ENCODE data around the gene SUSD1. TPM values are rescaled to one million over a fixed set of nuclear protein-coding genes. Genes with fewer than 3 reads are reported as not detected.

SUSD1 gene
- total RNA-seq, 1 donor from 2014 or later, result 16.6 TPM

DNA sequence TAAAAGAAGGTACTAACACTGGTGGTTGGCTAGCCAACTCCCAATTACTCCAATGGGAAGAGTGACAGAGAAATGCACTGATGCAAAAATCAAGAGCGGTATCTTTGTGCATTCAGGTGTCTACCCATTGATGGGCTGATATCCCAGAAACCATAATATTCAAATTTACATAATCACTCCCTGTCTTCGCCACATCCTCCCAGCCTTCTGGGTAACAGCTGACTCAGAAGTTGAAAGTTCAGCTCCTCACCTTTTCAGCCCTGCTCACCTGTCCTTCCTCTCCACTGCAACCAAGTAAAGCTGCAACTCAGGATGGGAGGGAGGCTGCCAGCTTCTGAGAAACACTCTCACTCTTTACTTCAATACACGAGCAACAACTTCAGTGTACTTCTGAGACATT is 6.9 kb downstream of the SUSD1 start:
- Histone ChIP-seq H3K4me1 (ENCODE audit: insufficient read depth, low read length) (no peaks in the 10 kb centered on the region), H2AFZ (ENCODE audit: low read depth, low read length) (no peak overlapping the region), H3K27me3 (ENCODE audit: insufficient read depth, low read length) (no peaks in the 10 kb centered on the region), H3K9me3 (ENCODE audit: insufficient read depth, low read depth, low read length) (no peaks in the 10 kb centered on the region), H3K36me3 (ENCODE audit: insufficient read depth, low read length) (no peaks in the 10 kb centered on the region), H4K20me1 (ENCODE audit: insufficient read depth, low read length) (peaks cover 7% of the 10 kb centered on the region), H3K79me2 (ENCODE audit: insufficient read depth, low read length) (peaks cover 5% of the 10 kb centered on the region), H3K4me2 (ENCODE audit: low read length) (no peak overlapping the region), H3K27ac (ENCODE audit: low read depth, low read length) (no peak overlapping the region), H3K9ac (ENCODE audit: low read length) (no peak overlapping the region), H3K4me3 (ENCODE audit: insufficient read depth, low read depth, low read length) (no peak overlapping the region)
- H3K27me3 Mint-ChIP-seq (ENCODE audit: low read depth, unreplicated experiment), result no peaks in the 10 kb centered on the region
- H3K9me3 Mint-ChIP-seq (ENCODE audit: unreplicated experiment), result no peaks in the 10 kb centered on the region
- FAIRE-seq (no peak), DNase-seq (ENCODE audit: low read depth) (no peak)
- no peak overlapping the region for H3K27ac Mint-ChIP-seq (ENCODE audit: unreplicated experiment)
- TF ChIP-seq, protein P1, sequence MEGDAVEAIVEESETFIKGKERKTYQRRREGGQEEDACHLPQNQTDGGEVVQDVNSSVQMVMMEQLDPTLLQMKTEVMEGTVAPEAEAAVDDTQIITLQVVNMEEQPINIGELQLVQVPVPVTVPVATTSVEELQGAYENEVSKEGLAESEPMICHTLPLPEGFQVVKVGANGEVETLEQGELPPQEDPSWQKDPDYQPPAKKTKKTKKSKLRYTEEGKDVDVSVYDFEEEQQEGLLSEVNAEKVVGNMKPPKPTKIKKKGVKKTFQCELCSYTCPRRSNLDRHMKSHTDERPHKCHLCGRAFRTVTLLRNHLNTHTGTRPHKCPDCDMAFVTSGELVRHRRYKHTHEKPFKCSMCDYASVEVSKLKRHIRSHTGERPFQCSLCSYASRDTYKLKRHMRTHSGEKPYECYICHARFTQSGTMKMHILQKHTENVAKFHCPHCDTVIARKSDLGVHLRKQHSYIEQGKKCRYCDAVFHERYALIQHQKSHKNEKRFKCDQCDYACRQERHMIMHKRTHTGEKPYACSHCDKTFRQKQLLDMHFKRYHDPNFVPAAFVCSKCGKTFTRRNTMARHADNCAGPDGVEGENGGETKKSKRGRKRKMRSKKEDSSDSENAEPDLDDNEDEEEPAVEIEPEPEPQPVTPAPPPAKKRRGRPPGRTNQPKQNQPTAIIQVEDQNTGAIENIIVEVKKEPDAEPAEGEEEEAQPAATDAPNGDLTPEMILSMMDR (IDR thresholded peaks at IDR 0.05; ENCODE audit: insufficient read depth, low read depth, low read length), result no peak
- TF ChIP-seq EZH2 (IDR thresholded peaks at IDR 0.05; ENCODE audit: insufficient read depth, low read length), result no peak
- peaks cover 19% of the 10 kb centered on the region for H3K4me1 Mint-ChIP-seq (ENCODE audit: low read depth, unreplicated experiment)
- H3K4me3 Mint-ChIP-seq (ENCODE audit: unreplicated experiment), result no peak overlapping the region
- H3K36me3 Mint-ChIP-seq (ENCODE audit: low read depth, unreplicated experiment), result peaks cover 8% of the 10 kb centered on the region

DNA sequence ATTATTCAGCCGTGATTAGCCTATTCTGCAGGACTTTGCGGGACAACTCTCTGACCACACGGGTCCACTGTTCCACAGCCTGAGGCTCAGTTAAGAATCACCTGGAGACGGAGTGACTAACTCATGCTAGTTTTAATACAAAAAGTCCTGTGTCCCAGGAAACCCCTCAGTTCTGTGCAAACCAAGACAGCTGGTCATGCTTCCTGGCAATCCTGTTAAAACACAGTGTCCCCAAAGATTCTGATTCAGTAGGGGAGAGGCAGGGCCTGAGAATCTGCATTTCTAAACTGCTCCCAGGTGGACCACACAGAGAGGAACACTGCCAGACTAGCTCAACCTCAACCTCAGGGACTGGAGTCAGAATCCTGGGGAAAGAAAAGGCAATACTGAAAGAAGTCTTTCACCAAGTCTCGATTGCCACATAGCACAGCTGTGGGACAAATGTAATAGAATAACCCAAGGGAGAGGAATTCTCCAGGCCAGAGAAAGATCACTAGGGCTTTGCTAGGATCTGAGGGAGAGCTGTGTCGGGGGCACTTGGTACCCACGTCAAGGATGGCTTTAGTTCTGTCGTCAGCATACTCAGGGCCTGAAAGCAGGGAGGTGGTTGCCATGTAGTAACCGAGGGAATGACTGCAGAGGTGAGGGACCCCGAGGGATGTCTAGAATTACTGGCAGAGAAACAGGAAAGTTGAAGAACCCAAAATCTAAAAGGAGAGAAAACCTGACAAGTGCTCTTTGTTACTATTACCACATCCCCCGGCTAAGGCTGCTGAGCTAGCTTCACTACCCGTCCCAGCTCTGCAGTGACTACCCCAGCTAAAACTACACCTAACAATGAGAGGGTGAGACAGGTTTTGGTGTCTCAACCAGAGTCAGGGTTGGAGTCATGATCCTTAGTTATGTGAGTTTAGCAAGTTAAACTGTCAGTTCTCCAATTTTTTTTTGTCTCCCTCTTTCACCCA is 8.6 kb downstream of the SUSD1 start:
- H3K36me3 Mint-ChIP-seq (ENCODE audit: low read depth, unreplicated experiment), result peaks cover 2% of the 10 kb centered on the region
- no peak overlapping the region for H3K4me3 ChIP-seq (ENCODE audit: insufficient read depth, low read depth, low read length)
- FAIRE-seq (no peak), DNase-seq (ENCODE audit: low read depth) (peak; percentile 54)
- no peaks in the 10 kb centered on the region for H3K4me1 ChIP-seq (ENCODE audit: insufficient read depth, low read length)
- no peak overlapping the region for H3K27ac Mint-ChIP-seq (ENCODE audit: unreplicated experiment)
- H3K9me3 Mint-ChIP-seq (ENCODE audit: unreplicated experiment), result no peaks in the 10 kb centered on the region
- no peak overlapping the region for H3K9ac ChIP-seq (ENCODE audit: low read length)
- TF ChIP-seq EZH2 (IDR thresholded peaks at IDR 0.05; ENCODE audit: insufficient read depth, low read length), result no peak
- TF ChIP-seq, protein P1 (IDR thresholded peaks at IDR 0.05; ENCODE audit: insufficient read depth, low read depth, low read length), result no peak
- H3K27me3 Mint-ChIP-seq (ENCODE audit: low read depth, unreplicated experiment), result no peaks in the 10 kb centered on the region
- no peaks in the 10 kb centered on the region for H3K9me3 ChIP-seq (ENCODE audit: insufficient read depth, low read depth, low read length)
- H3K36me3 ChIP-seq (ENCODE audit: insufficient read depth, low read length), result no peaks in the 10 kb centered on the region
- no peaks in the 10 kb centered on the region for H3K27me3 ChIP-seq (ENCODE audit: insufficient read depth, low read length)
- no peak overlapping the region for H3K4me2 ChIP-seq (ENCODE audit: low read length)
- peaks cover 7% of the 10 kb centered on the region for H4K20me1 ChIP-seq (ENCODE audit: insufficient read depth, low read length)
- no peak overlapping the region for H3K27ac ChIP-seq (ENCODE audit: low read depth, low read length)
- no peak overlapping the region for H2AFZ ChIP-seq (ENCODE audit: low read depth, low read length)
- H3K4me3 Mint-ChIP-seq (ENCODE audit: unreplicated experiment), result no peak overlapping the region
- peaks cover 3% of the 10 kb centered on the region for H3K79me2 ChIP-seq (ENCODE audit: insufficient read depth, low read length)
- H3K4me1 Mint-ChIP-seq (ENCODE audit: low read depth, unreplicated experiment), result peaks cover 19% of the 10 kb centered on the region
